IMR-90 (cell line): Measurements from ENCODE around the gene DAB2. TPM values are rescaled to one million over a fixed set of nuclear protein-coding genes. Genes with fewer than 3 reads are reported as not detected.
A peak's percentile ranks its signal among the peaks of the same experiment; 100 is the strongest.

Experiments used
- ATAC-seq: fragments of 200-7000 bp; cut with Tn5 transposase; 2 replicates; pipeline ENCODE4 v1.9.1; 2020; ENCODE audit warnings: low read depth, mild to moderate bottlenecking, moderate library complexity
- BruUV-seq: library from RNA; stranded (reverse); fragments of 400-500 nt; replicated peaks from 2 replicates; lab custom pipeline; 2021; lab: Mats Ljungman, UMichigan
- CTCF ChIA-PET: fragments of 300-600 bp; formaldehyde crosslinking; extraction: SDS; loops from one replicate; lab custom pipeline; 2021; ENCODE audit warnings: antibody characterized with exemption; lab: Yijun Ruan, JAX
- POLR2A ChIA-PET: fragments of 300-600 bp; sonication (Branson Sonifier 250); formaldehyde crosslinking; loops from one replicate; lab custom pipeline; 2022; ENCODE audit warnings: antibody characterized with exemption; ENCODE audit not compliant: unreplicated experiment; lab: Charles Lee
- DNase-seq: peaks from one replicate; pipeline ENCODE4 v3.0.0; 2013
- H2AFZ ChIP-seq: replicated peaks from 2 replicates; pipeline ENCODE3; 2013; ENCODE audit warnings: low read length, mild to moderate bottlenecking; ENCODE audit not compliant: poor library complexity
- H2AK5ac ChIP-seq: 2 replicates; pipeline ENCODE4 v1.6.1; 2013; ENCODE audit warnings: low read depth, low read length, inconsistent platforms
- H2AK9ac ChIP-seq: replicated peaks from 2 replicates; pipeline ENCODE3; 2013; ENCODE audit warnings: mild to moderate bottlenecking, low read depth, low read length, moderate library complexity; ENCODE audit not compliant: poor library complexity
- H2BK120ac ChIP-seq: 2 replicates; pipeline ENCODE4 v1.6.1; 2013; ENCODE audit warnings: low read depth, low read length, inconsistent platforms
- H2BK15ac ChIP-seq: 3 replicates; pipeline ENCODE4 v1.6.1; 2013; ENCODE audit warnings: low read depth, low read length, inconsistent platforms
- H2BK20ac ChIP-seq: 2 replicates; pipeline ENCODE4 v1.6.1; 2013; ENCODE audit warnings: low read depth, mild to moderate bottlenecking, inconsistent platforms, low read length, moderate library complexity
- H2BK5ac ChIP-seq: 2 replicates; pipeline ENCODE4 v1.6.1; 2013; ENCODE audit warnings: mild to moderate bottlenecking, low read depth, low read length, inconsistent platforms; ENCODE audit not compliant: poor library complexity, severe bottlenecking
- H3K14ac ChIP-seq: replicated peaks from 2 replicates; pipeline ENCODE4 v1.6.1; 2013; ENCODE audit warnings: low read depth, low read length, inconsistent platforms
- H3K18ac ChIP-seq: 2 replicates; pipeline ENCODE4 v1.6.1; 2013; ENCODE audit warnings: low read depth, low read length, control low read depth
- H3K23ac ChIP-seq: 2 replicates; pipeline ENCODE4 v1.6.1; 2013; ENCODE audit warnings: low read depth, low read length, inconsistent platforms
- H3K27ac ChIP-seq: 2 replicates; pipeline ENCODE4 v1.5.1; 2013; ENCODE audit warnings: mild to moderate bottlenecking, control low read depth, low read length; ENCODE audit not compliant: insufficient read depth
- H3K27me3 ChIP-seq: 2 replicates; pipeline ENCODE4 v1.6.1; 2013; ENCODE audit warnings: low read length; ENCODE audit not compliant: control insufficient read depth, insufficient read depth
- H3K36me3 ChIP-seq: 2 replicates; pipeline ENCODE4 v1.6.1; 2013; ENCODE audit warnings: low read length, mixed read lengths; ENCODE audit not compliant: control insufficient read depth, insufficient read depth
- H3K4ac ChIP-seq: 2 replicates; pipeline ENCODE4 v1.6.1; 2013; ENCODE audit warnings: low read depth, low read length, inconsistent platforms
- H3K4me1 ChIP-seq: 2 replicates; pipeline ENCODE4 v1.6.1; 2013; ENCODE audit warnings: low read length, mixed read lengths; ENCODE audit not compliant: control insufficient read depth, insufficient read depth
- H3K4me2 ChIP-seq: 2 replicates; pipeline ENCODE4 v1.6.1; 2013; ENCODE audit warnings: low read depth, mild to moderate bottlenecking, control low read depth, low read length, moderate library complexity
- H3K4me3 ChIP-seq: 2 replicates; pipeline ENCODE4 v1.5.1; 2013; ENCODE audit warnings: low read depth, mild to moderate bottlenecking, control low read depth, low read length, moderate library complexity; ENCODE audit not compliant: insufficient read depth
- H3K56ac ChIP-seq: 2 replicates; pipeline ENCODE4 v1.6.1; 2013; ENCODE audit warnings: low read length, inconsistent platforms; ENCODE audit not compliant: insufficient read depth; ENCODE audit errors: extremely low read depth
- H3K79me1 ChIP-seq, 2 experiments: 2 replicates each; pipeline ENCODE4 v1.6.1; 2013; ENCODE audit warnings: low read length in 2 of 2, inconsistent platforms in 1 of 2, low read depth in 1 of 2
- H3K9ac ChIP-seq: 2 replicates; pipeline ENCODE4 v1.6.1; 2013; ENCODE audit warnings: low read depth, low read length, control low read depth
- H3K9me1 ChIP-seq: 2 replicates; pipeline ENCODE4 v1.6.1; 2013; ENCODE audit warnings: low read length, inconsistent platforms; ENCODE audit not compliant: insufficient read depth
- H3K9me3 ChIP-seq: 2 replicates; pipeline ENCODE4 v1.6.1; 2013; ENCODE audit warnings: low read length; ENCODE audit not compliant: control insufficient read depth, insufficient read depth
- H4K20me1 ChIP-seq: 2 replicates; pipeline ENCODE4 v1.6.1; 2013; ENCODE audit warnings: low read length, inconsistent platforms; ENCODE audit not compliant: insufficient read depth
- H4K5ac ChIP-seq: 2 replicates; pipeline ENCODE4 v1.6.1; 2013; ENCODE audit warnings: mild to moderate bottlenecking, low read depth, low read length, control low read depth
- H4K8ac ChIP-seq, 2 experiments: 2 replicates each; pipeline ENCODE4 v1.6.1; 2013; ENCODE audit warnings: low read depth in 2 of 2, low read length in 2 of 2, control low read depth in 1 of 2, inconsistent platforms in 1 of 2
- H4K91ac ChIP-seq: 2 replicates; pipeline ENCODE4 v1.6.1; 2013; ENCODE audit warnings: low read depth, low read length, inconsistent platforms; ENCODE audit not compliant: insufficient read depth
- CEBPB ChIP-seq: IDR thresholded peaks from 2 replicates; pipeline ENCODE4 v1.6.1; 2012; ENCODE audit warnings: low read depth, low read length, improper control_type of control experiment
- POLR2A ChIP-seq: IDR thresholded peaks from 2 replicates; pipeline ENCODE4 v1.6.1; 2012; ENCODE audit warnings: mild to moderate bottlenecking, low read depth, low read length
- RAD21 ChIP-seq: IDR thresholded peaks from 2 replicates; pipeline ENCODE4 v1.6.1; 2012; ENCODE audit warnings: low read length, improper control_type of control experiment
- RFX5 ChIP-seq: IDR thresholded peaks from 2 replicates; pipeline ENCODE4 v1.8.0; 2012; ENCODE audit warnings: low read depth, mild to moderate bottlenecking, low read length, moderate library complexity
- USF2 ChIP-seq: fragments of 150-350 bp; IDR thresholded peaks from 2 replicates; pipeline ENCODE4 v1.6.1; 2017; ENCODE audit warnings: mild to moderate bottlenecking, antibody characterized with exemption, low read length, low read depth
- WGBS, 2 experiments: methylation state at CpG; one replicate each; pipeline versions ENCODE4 v1.1.5 to v1.1.7; 2013; ENCODE audit warnings: missing lambda C conversion rate in 2 of 2; ENCODE audit not compliant: insufficient read length in 1 of 2; ENCODE audit errors: extremely low coverage in 2 of 2; 5-methylcytosine and 5-hydroxymethylcytosine counted together
- dilution Hi-C: fragments of 300-500 bp; cut with HindIII; formaldehyde crosslinking; loops from one replicate; pipeline ENCODE4 v1.14.3; 2018; ENCODE audit warnings: low sequenced_read_pairs; ENCODE audit not compliant: unreplicated experiment
- in situ Hi-C: fragments of 300-500 bp; cut with MboI; formaldehyde crosslinking; loops from 3 replicates; pipeline ENCODE4 v1.14.3; 2019; ENCODE audit warnings: low sequenced_read_pairs, inconsistent platforms, mixed read lengths
- intact Hi-C: fragments of 100-400 bp; cut with micrococcal nuclease; formaldehyde crosslinking; loops from 2 replicates; pipeline ENCODE4 v1.10.0; 2022
- polyA plus RNA-seq, 3 experiments: library from polyadenylated mRNA; depleted of rRNA; stranded (reverse); fragments of >200 nt; gene quantifications; 2 replicates each; pipeline ENCODE4 v1.2.3, GENCODE V29; 2012; ENCODE audit warnings: low replicate concordance in 1 of 3
- total RNA-seq: library from RNA; depleted of rRNA; stranded (reverse); fragments of >200 nt; gene quantifications from 2 replicates; pipeline ENCODE4 v1.2.3, GENCODE V29; 2012

The DAB2 gene
- total and polyA plus RNA-seq, 2 of the 4 experiments (the other 2 are of a cell fraction) = 50.0 to 101 TPM

- H3K9me3 ChIP-seq = no peaks in the 10 kb centered on the region
- H3K4me3 ChIP-seq = no peak overlapping the region
- no peak for DNase-seq
- no peak overlapping the region for H4K5ac ChIP-seq
- ChIA-PET CTCF (no interaction called here), POLR2A (no interaction called here)
- H2AFZ ChIP-seq = no peak overlapping the region
- H3K36me3 ChIP-seq = no peaks in the 10 kb centered on the region
- H2BK20ac ChIP-seq = peak overlapping the region; percentile 10; the same call in 1 of the 2 replicates
- H3K4ac ChIP-seq = no peak overlapping the region
- no peak for ATAC-seq
- no peak overlapping the region for H3K56ac ChIP-seq
- H3K4me2 ChIP-seq = no peak overlapping the region
- H2BK15ac ChIP-seq = no peak overlapping the region
- H3K79me1 ChIP-seq = no peaks in the 10 kb centered on the region
- in situ Hi-C loops = no loop called here
- no peak overlapping the region for H3K14ac ChIP-seq
- WGBS, 2 experiments = no CpG with 5 or more reads among the region's 2 CpGs
- no peaks in the 10 kb centered on the region for H4K20me1 ChIP-seq
- H3K9ac ChIP-seq = no peak overlapping the region
- intact Hi-C loops = no loop called here
- no peak overlapping the region for H3K23ac ChIP-seq
- H2BK5ac ChIP-seq = no peak overlapping the region
- H2BK120ac ChIP-seq = no peak overlapping the region
- no peak overlapping the region for H4K91ac ChIP-seq
- H3K9me1 ChIP-seq = peaks cover under 1% of the 10 kb centered on the region; the same call in 1 of the 2 replicates
- H2AK5ac ChIP-seq = no peak overlapping the region
- H3K18ac ChIP-seq = no peak overlapping the region
- no peak overlapping the region for H2AK9ac ChIP-seq
- no TSS peak for BruUV-seq
- peaks cover 5% of the 10 kb centered on the region for H3K4me1 ChIP-seq
- TF ChIP-seq RFX5 (no peak), POLR2A (no peak), CEBPB (no peak), RAD21 (no peak), USF2 (no peak)
- no peak overlapping the region for H4K8ac ChIP-seq
- no peak overlapping the region for H3K27ac ChIP-seq
- dilution Hi-C loops = no loop called here
- H3K27me3 ChIP-seq = no peaks in the 10 kb centered on the region
Observed at GRCh38 chr5:39470811-39471210, 46.0 kb upstream of the DAB2 start.
